Muscle layer of duodenum (tissue), 2 donors: ENCODE measurements around the gene DCAF11.

Experiments
- H3K27ac ChIP-seq: one replicate; pipeline ENCODE4 v1.7.0; 2013; ENCODE audit warnings: mild to moderate bottlenecking, low read length
- H3K27me3 ChIP-seq: one replicate; pipeline ENCODE4 v1.7.0; 2013; ENCODE audit warnings: low read depth, mild to moderate bottlenecking, control low read depth, low read length
- H3K36me3 ChIP-seq, 2 donors: one replicate each; pipeline ENCODE4 v1.7.0; 2013; ENCODE audit warnings: low read length in 2 of 2, control low read depth in 1 of 2, mild to moderate bottlenecking in 1 of 2; ENCODE audit not compliant: insufficient read depth in 2 of 2, control insufficient read depth in 1 of 2
- H3K4me1 ChIP-seq, 2 donors: one replicate each; pipeline ENCODE4 v1.7.0; 2013; ENCODE audit warnings: low read length in 2 of 2, mild to moderate bottlenecking in 2 of 2, control low read depth in 1 of 2, moderate library complexity in 1 of 2; ENCODE audit not compliant: insufficient read depth in 2 of 2, control insufficient read depth in 1 of 2
- H3K4me3 ChIP-seq, 2 donors: one replicate each; pipeline ENCODE4 v1.7.0; 2013; ENCODE audit warnings: low read length in 2 of 2, low read depth in 1 of 2, mild to moderate bottlenecking in 1 of 2
- H3K9me3 ChIP-seq, 2 donors: one replicate each; pipeline ENCODE4 v1.7.0; 2013; ENCODE audit warnings: low read length in 2 of 2, control low read depth in 1 of 2, mild to moderate bottlenecking in 1 of 2; ENCODE audit not compliant: control insufficient read depth in 1 of 2
- donor health status: healthy.

The DCAF11 gene

GRCh38 chr14:24172871-24173281, 58.3 kb downstream of the DCAF11 start:
- H3K4me1 ChIP-seq, result peaks cover 0 to 7% of the 10 kb centered on the region in 2 donors
- H3K9me3 ChIP-seq, result no peaks in the 10 kb centered on the region
- no peak overlapping the region for H3K4me3 ChIP-seq
- H3K36me3 ChIP-seq, result peaks cover 13 to 18% of the 10 kb centered on the region in 2 donors
- H3K27me3 ChIP-seq, result no peaks in the 10 kb centered on the region
- no peak overlapping the region for H3K27ac ChIP-seq
